Kasumi-1 (cell line): ENCODE results near the gene EPB41L1.
A peak's percentile ranks its signal among the peaks of the same experiment; 100 is the strongest.

ENCODE experiments used
- DNase-seq, 2 experiments: peaks; one replicate each; lab custom pipeline; 2025; lab: John Stamatoyannopoulos, UW

Gene EPB41L1

DNA sequence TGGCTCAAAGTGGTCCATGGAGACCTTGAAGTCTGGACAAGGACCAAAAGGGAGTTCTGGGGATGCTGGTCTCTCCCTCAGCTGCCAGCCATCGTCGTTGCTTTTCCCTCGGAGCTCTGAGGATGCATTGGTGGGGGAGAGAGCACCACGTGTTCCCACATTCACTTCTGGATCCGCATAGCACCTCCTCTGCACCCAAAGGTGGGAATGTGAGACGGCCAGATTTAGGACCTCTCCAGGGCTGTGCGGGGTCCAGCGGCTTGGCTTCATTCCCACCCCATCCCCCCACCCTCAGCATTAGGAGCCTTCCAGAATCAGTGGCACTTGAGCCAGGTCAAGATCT lies 1.1 kb downstream of the EPB41L1 start:
- no peak for DNase-seq

DNA sequence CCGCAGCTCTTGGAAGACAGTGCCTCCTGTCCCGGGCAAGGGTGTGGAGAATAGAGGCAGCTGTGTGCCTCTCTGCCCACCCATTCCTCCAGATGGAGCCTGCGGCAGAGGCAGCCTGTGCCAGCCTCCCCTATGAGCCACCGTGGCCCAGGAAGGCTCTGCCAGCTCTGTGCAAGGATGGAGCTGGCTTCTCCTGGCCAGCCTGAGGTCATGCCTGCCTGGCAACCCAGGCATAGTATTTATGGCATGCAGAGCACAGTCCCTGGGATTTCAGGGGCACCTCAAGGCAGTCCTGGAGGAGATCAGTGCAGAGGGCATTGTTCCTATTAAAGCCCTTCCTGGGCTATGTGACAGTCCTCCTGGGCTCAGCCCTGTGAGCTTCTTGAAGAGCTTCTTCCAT lies 1.5 kb downstream of the EPB41L1 start:
- no peak for DNase-seq

GRCh38 chr20:36157610-36158009 lies 3.1 kb downstream of the EPB41L1 start:
- no peak for DNase-seq

DNA sequence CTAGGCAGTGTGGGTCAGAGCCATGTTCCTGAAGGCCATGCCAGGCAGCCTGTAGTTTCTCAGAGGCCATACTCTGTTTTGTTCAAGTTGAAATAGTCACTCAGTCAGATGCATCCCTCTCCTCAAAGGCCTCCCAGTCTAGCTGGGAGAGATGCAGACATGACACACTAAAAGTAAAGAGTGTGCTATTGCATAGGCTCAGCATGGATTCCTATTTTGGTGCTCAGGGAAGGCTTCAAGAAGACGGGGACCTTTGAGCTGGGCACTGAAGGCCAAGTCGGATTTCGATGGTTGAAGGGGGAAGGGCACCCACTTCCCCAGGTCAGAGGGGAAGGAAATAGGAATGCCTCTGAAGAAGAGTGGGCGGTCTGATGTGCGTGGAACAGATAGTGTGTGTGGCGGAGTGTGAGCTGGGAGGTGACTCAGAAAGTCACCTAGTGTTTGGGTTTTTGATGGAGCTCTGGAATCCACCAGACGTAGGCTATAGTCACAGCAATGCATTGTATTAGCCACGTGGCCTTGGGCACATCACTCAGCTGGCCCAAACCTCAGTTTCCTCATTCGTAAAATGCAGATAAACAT lies 3.7 kb downstream of the EPB41L1 start:
- no peak for DNase-seq

GRCh38 chr20:36159833-36160232 lies 5.3 kb downstream of the EPB41L1 start:
- DNase-seq = no peak

DNA sequence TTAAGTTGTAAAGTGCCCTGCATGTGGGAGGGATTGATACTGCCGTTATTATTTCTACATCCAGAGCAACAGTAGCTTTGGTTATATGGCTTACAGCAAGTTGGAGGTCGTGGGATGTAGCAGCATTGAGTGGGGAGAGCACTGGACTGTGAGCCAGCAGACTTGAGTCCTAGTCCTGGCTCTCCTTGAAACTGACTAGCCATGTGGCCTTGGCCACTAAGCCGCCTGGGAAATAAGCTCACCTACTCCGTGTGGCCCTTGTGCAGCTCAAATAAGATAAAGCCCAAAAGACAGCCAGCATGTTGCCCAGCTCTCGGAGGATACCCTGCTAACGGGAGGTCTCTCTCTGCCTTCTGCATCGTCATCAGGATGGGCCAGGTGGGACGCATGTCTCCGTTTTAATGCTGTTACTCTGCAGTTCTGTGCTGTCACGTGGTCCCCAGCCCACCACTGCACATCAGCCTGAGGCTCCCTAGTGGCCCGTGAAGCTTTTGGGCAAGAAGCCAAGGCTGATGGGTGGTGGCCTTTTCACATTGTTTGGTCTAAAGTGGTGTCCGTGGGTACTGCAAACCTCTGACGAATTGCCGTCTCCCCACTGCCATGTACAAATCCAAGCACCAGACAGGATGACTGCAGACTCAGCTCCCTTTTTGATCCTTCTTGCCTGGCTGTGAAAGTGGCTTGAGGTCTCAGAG lies 7.9 kb downstream of the EPB41L1 start:
- DNase-seq = no peak

GRCh38 chr20:36167902-36168503 lies 13.5 kb downstream of the EPB41L1 start:
- DNase-seq = no peak

- DNase-seq = no peak
Observed at GRCh38 chr20:36170542-36171215, 16.1 kb downstream of the EPB41L1 start.

DNA sequence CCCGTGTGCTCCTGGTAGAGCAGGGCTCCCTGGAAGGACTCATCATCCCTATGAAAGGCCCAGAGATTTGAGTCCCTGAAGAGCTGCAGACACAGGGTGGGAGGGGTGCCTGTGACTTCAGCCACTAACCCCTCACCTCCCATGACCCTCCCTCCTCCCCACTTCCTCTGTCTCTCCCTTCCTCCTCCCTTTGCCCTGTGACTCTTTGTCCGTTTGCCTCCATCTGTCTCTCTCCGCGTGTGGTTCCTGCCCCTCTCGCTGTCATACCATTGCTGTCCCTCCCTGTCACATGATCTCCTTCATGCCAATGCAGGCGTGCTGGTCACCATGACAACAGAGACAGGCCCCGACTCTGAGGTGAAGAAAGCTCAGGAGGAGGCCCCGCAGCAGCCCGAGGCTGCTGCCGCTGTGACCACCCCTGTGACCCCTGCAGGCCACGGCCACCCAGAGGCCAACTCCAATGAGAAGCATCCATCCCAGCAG lies 19.0 kb downstream of the EPB41L1 start:
- peak in 1 of 2 experiments; percentile 3 for DNase-seq

DNA sequence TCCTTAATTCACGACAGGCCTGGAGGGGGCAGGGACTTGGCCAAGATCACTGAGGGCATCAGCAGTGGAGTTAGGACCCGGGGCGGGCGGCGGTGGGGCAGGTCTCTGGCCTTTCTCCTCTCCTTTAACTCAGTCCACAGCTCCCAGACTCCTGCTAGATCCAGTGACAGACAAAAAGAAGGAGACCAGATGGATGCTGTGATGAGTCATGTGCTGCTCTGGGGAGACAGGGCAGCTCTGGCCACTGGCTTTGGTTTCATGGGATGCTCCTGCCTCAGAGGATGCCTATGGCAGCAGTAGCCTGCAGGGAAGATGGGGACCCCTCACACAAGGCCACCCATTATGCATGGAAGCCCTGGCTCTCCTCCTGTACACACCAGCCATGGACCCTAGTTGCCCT lies 20.5 kb downstream of the EPB41L1 start:
- no peak for DNase-seq

DNA sequence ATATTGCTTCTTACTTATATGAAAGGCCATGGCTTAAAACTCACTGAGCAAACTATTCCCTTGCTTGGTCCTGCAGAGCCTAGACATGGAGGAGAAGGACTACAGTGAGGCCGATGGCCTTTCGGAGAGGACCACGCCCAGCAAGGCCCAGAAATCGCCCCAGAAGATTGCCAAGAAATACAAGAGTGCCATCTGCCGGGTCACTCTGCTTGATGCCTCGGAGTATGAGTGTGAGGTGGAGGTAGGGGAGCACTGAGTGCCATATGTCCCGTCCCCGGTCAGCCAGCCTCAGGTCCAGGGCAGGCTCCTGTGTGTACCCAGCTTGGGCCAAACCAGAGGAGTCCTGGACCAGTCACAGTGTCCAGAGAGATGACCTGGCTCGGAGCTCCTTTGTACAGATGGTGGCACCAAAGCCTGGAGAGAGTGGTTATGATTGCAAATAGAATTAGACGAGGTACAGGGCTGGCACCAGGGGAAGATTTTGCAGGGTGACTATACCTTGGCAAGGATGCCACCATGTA lies 21.0 kb downstream of the EPB41L1 start:
- DNase-seq = no peak

GRCh38 chr20:36177716-36178115 lies 23.2 kb downstream of the EPB41L1 start:
- DNase-seq = no peak

DNA sequence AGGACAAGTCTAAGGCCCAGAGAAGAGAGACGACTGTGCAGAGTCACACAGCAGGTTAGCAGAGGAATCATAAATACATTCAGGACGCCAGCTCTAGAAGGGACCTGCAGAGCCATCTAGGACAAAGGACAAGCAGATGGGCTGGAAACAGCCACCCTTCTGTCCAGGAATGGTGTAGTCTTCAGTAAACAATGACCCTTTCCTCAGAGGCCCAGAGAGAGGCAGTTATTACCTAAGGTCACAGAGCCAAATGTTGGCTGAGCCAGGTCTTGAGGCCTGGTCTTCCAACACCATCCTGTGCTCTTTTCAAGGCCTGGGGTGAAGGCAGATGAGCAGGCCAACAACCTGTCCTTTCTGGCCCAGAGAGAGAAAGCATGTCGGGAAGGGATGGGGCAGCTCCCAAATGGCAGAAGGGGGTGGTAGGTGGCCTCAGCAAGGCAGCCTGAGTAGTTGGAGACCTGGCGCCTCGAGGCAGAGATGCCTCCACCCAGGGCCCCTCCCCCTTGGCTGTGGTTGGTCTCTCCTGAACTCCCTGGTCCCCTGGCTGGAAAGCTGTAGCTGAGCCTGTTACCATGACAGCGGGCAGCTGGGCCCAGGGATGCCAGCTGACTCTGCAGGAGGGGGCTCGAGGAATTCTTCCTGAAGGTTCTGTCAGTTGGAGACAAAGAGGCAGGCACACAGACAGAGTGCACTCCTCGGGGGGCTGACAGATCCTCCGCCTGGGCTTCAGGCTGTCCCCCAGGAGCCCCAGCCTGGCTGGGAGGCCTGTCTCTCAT lies 24.8 kb downstream of the EPB41L1 start:
- no peak for DNase-seq

DNA sequence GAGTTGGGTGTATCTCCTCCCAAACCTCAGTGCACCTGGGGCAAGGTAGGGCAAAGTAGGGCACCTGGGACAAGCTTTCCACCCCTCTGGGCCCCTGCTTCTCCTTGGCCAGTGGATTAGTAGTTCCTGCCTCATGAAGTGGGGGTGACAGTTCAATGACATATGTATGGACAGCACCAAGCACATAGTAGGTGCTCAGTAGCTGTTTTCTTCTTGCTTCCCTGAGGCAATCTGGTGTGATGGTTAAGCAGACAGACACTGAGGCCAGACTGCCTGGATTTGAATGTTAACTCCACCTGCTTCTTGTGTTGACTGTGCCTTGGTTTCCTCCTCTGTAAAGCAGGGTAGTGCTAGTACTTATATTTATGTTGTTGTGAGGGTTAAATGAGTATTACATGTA lies 25.8 kb downstream of the EPB41L1 start:
- DNase-seq = no peak

DNA sequence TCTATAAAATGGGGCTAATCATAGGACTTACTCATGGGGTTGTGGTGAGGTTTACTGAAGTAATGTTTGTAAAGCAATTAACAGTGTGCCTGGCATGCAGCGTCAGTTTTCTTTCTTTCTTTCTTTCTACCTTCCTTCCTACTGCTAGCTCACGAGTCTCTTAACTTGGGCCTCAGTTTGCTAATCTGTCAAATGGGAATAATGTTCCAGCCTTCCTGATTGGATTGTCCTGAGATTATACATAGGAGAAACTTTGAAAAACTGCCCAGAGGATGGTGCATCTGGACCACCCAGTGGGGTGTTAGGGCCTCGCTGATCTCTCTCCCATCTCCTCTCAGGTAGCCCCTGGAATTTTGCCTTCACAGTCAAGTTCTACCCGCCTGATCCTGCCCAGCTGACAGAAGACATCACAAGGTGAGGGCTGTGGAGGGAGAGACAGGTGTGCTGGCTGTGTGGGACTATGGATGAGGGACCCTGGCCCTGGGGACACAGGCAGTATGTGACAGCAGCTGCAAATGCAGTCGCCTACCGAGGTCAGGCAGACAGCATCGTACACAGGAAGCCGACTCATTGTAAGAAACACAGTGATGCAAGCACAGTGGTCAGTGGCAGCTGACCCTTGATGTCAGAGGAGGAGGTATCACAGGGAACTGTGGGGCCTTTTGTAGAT lies 27.5 kb downstream of the EPB41L1 start:
- no peak for DNase-seq

DNA sequence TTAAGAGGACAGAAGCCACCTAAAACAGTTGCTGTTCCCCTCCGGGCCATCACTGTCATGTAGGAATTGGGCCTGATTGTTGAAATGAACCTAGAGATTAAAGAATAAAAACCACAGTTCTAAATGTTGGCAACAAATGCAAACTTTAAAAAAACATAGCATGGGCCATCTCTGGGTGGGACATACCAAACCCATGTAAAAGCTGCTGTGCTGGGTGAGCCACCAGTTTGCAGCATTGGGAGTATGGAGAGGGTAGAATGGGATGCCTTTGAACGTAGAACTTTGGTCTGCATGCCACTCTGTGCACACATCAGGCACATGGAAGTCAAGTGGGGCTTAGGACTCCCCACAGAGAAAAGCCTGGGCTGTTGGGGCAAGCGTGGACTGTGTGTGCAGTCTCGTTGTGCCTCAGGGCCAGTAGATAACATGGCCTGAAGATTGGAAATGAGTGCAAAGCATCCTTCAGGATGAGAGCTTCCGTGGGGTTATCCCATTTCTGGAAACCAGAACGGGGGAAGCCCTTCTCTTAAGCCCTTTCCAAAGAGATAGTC lies 28.1 kb downstream of the EPB41L1 start:
- no peak for DNase-seq

DNA sequence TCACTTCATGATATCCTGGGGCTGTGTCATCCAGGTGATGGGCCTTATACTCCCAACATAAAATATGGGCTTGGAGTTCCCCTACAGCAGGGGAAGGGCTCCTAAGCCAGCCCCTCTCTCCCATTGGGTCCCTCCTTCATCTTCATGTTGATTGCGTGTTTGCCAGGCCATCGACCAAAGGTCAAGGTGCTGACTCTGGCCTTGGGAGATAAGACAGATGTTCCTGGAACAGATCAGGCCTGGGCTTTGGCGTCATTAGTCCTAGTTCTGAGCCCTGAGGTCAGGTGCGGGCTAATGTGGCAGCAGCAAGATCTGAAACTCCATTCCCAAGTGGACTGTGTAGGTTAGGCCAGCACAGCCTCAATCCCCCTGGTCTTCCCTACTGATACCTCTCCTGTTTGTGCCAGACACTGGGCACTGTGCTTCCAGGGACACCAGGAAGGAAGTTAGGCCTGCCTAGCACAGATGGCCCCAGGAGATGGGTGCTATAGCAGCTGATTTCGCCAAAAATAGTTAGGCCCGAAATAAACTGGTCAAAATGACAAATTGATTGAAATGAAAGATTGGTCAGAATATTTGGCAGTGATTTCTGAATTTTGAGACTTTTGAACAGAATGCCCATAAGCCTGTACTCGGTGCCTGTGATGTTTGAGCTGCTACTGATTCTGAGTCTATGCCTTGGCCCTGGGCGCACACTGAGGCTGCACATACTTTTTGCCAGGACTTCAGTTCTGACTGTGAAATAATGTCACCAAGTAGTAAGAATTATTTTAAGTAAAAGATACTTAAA lies 28.8 kb downstream of the EPB41L1 start:
- no peak for DNase-seq

DNA sequence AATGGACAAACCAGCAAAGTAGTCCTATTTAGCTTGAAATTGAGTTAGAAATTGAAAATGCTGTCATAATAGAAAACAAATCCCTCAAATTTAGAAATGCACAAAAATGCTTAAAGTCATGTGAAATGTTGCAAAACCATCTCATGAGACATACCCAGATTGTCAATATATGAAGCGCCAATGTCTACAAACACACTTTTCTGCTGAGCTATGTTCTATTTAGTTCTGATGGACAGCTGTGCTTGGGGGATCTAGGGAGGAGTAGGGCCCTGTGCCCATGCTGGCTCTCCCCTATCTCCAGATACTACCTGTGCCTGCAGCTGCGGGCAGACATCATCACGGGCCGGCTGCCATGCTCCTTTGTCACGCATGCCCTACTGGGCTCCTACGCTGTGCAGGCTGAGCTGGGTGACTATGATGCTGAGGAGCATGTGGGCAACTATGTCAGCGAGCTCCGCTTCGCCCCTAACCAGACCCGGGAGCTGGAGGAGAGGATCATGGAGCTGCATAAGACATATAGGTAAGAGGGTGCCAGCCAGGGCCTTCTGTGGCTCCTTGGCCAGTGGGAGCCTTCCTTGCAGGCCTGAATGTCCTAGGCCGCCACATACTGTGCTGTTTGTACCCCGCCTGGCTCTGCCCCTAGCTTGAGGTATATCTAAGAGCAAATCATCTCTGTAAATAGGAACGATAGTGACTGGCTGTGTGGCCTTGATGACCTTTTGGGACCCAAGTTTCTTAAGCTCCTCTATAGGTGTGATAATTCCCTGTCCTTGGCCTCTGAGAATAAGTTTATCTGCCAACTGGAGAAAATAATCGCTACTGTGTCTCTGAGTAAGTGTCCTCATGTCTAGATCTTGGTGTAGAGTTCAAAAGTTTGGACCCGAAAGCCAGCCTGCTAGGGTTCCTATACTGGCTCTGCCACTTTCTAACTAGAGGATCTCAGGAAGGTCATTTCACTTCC lies 30.6 kb downstream of the EPB41L1 start:
- no peak for DNase-seq
